ENCODE results near the gene AREL1. TPM values are rescaled to one million over a fixed set of nuclear protein-coding genes. Genes with fewer than 3 reads are reported as not detected.

The AREL1 gene
- polyA plus RNA-seq, 1 donor from 2014 or later: 30.4 TPM

DNA sequence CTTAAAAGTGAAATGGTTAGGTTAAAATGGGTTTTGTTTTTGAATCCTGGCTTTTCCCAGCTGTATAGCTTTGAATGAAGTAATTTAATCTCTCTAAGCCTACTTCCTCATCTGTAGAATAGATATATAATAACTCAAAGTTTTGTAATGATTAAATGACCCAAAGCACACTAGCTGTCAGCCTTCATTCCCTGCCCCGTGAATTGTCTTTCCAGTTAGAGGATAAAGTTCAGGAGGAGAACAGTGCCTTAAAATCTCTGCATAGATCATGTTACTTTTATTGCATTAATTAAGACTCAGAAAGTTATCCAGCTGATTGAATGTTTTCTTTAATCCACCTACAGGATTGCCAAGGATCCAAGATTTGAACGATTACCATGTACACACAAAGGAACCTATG, 19.5 kb upstream of the AREL1 start:
- Histone ChIP-seq H3K9me3 (ENCODE audit: low read length) (no peaks in the 10 kb centered on the region), H3K27ac (ENCODE audit: low read length) (no peak overlapping the region), H3K27me3 (ENCODE audit: insufficient read depth, low read depth, low read length) (no peaks in the 10 kb centered on the region), H2AFZ (ENCODE audit: low read depth, low read length) (no peak overlapping the region), H3K36me3 (ENCODE audit: insufficient read depth, low read length) (no peaks in the 10 kb centered on the region), H3F3A (ENCODE audit: insufficient read depth, low read length, poor library complexity, severe bottlenecking) (no peaks in the 10 kb centered on the region), H3K4me3 (ENCODE audit: low read length) (no peak overlapping the region), H3K9me2 (ENCODE audit: insufficient read depth, low read length) (no peaks in the 10 kb centered on the region), H3K79me2 (replicated peaks; ENCODE audit: insufficient read depth, low read length) (no peaks in the 10 kb centered on the region), H3K9ac (ENCODE audit: low read length) (no peak overlapping the region), H3K4me2 (ENCODE audit: low read length) (no peak overlapping the region), H4K20me1 (ENCODE audit: insufficient read depth) (no peaks in the 10 kb centered on the region)
- no peak for TF ChIP-seq REST (IDR thresholded peaks at IDR 0.05; ENCODE audit: borderline replicate concordance)
- TF ChIP-seq, protein P1, sequence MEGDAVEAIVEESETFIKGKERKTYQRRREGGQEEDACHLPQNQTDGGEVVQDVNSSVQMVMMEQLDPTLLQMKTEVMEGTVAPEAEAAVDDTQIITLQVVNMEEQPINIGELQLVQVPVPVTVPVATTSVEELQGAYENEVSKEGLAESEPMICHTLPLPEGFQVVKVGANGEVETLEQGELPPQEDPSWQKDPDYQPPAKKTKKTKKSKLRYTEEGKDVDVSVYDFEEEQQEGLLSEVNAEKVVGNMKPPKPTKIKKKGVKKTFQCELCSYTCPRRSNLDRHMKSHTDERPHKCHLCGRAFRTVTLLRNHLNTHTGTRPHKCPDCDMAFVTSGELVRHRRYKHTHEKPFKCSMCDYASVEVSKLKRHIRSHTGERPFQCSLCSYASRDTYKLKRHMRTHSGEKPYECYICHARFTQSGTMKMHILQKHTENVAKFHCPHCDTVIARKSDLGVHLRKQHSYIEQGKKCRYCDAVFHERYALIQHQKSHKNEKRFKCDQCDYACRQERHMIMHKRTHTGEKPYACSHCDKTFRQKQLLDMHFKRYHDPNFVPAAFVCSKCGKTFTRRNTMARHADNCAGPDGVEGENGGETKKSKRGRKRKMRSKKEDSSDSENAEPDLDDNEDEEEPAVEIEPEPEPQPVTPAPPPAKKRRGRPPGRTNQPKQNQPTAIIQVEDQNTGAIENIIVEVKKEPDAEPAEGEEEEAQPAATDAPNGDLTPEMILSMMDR (IDR thresholded peaks at IDR 0.05; ENCODE audit: poor library complexity, severe bottlenecking): no peak
- no peak for TF ChIP-seq EP300 (conservative IDR thresholded peaks at IDR 0.05; ENCODE audit: poor library complexity, severe bottlenecking)
- no peak for TF ChIP-seq RAD21 (conservative IDR thresholded peaks at IDR 0.05)
- no peak for TF ChIP-seq TAF1 (IDR thresholded peaks at IDR 0.05; ENCODE audit: low read depth)
- TF ChIP-seq MXI1 (conservative IDR thresholded peaks at IDR 0.05; ENCODE audit: poor library complexity, severe bottlenecking): no peak
- TF ChIP-seq EZH2 (IDR thresholded peaks at IDR 0.05; ENCODE audit: borderline replicate concordance, insufficient read depth, low read length, poor library complexity, severe bottlenecking): no peak

DNA sequence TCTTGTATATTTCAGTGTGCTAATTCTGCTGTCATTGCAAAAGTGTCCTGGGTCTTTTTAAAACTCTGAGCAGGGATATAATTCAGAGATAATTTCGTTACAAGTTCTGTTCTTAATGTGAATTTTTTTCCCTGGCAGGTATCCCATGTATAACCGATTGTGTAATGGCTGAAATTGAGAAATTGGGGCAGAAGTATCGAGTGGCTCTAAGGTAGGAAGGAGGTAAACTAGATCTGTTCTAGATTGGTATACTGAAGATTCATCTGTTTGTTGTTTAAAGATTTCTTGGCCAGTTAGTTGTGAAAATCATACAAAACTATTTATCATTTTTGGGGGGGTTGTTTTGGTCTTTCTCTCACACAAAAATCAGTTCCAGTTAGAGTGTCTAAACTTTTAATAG, 10.3 kb upstream of the AREL1 start:
- H3K36me3 ChIP-seq (ENCODE audit: insufficient read depth, low read length): no peaks in the 10 kb centered on the region
- no peak overlapping the region for H3K4me2 ChIP-seq (ENCODE audit: low read length)
- TF ChIP-seq EP300 (conservative IDR thresholded peaks at IDR 0.05; ENCODE audit: poor library complexity, severe bottlenecking) (no peak), POLR2AphosphoS5 (IDR thresholded peaks at IDR 0.05) (no peak), MXI1 (conservative IDR thresholded peaks at IDR 0.05; ENCODE audit: poor library complexity, severe bottlenecking) (no peak), EZH2 (IDR thresholded peaks at IDR 0.05; ENCODE audit: borderline replicate concordance, insufficient read depth, low read length, poor library complexity, severe bottlenecking) (no peak), REST (IDR thresholded peaks at IDR 0.05; ENCODE audit: borderline replicate concordance) (no peak), RAD21 (conservative IDR thresholded peaks at IDR 0.05) (no peak), TAF1 (IDR thresholded peaks at IDR 0.05; ENCODE audit: low read depth) (no peak)
- TF ChIP-seq, protein P1 (IDR thresholded peaks at IDR 0.05; ENCODE audit: poor library complexity, severe bottlenecking): no peak
- H3F3A ChIP-seq (ENCODE audit: insufficient read depth, low read length, poor library complexity, severe bottlenecking): no peaks in the 10 kb centered on the region
- H3K4me3 ChIP-seq (ENCODE audit: low read length): no peak overlapping the region
- no peaks in the 10 kb centered on the region for H3K79me2 ChIP-seq (replicated peaks; ENCODE audit: insufficient read depth, low read length)
- H3K27ac ChIP-seq (ENCODE audit: low read length): no peak overlapping the region
- H2AFZ ChIP-seq (ENCODE audit: low read depth, low read length): no peak overlapping the region
- H3K9me3 ChIP-seq (ENCODE audit: low read length): no peaks in the 10 kb centered on the region
- no peaks in the 10 kb centered on the region for H4K20me1 ChIP-seq (ENCODE audit: insufficient read depth)
- H3K9ac ChIP-seq (ENCODE audit: low read length): no peak overlapping the region
- no peaks in the 10 kb centered on the region for H3K27me3 ChIP-seq (ENCODE audit: insufficient read depth, low read depth, low read length)
- H3K9me2 ChIP-seq (ENCODE audit: insufficient read depth, low read length): no peaks in the 10 kb centered on the region

Data from neural cell (in vitro differentiated cells).